A549 (cell line): ENCODE measurements around the gene CLCN7.

Experiments
- CTCF ChIP-seq: fragments of >200 bp; sonication (Bioruptor Twin); formaldehyde crosslinking; IDR thresholded peaks from 3 replicates; pipeline ENCODE4 v1.5.1; 2016
- PBX3 ChIP-seq: IDR thresholded peaks from 2 replicates; pipeline ENCODE4 v1.6.1; 2012
- POLR2A ChIP-seq: IDR thresholded peaks from 2 replicates; pipeline ENCODE4 v1.6.1; 2012; ENCODE audit warnings: mild to moderate bottlenecking, low read length

- TF ChIP-seq CTCF: peak; percentile 36
- TF ChIP-seq POLR2A: no peak
- TF ChIP-seq PBX3: no peak
These were observed 19.4 kb upstream of the CLCN7 start for GRCh38 chr16:1494129-1494640.
